H9 (cell line): Measurements from ENCODE around the gene MTNR1B. TPM values are rescaled to one million over a fixed set of nuclear protein-coding genes. Genes with fewer than 3 reads are reported as not detected.

Source experiments
- DNase-seq: peaks from one replicate; pipeline ENCODE4 v3.0.0-alpha.2; 2017
- H2AFZ ChIP-seq: one replicate; pipeline ENCODE4 v1.6.1; 2013; ENCODE audit warnings: mild to moderate bottlenecking, low read length, control low read depth, moderate library complexity
- H2AK5ac ChIP-seq: 2 replicates; pipeline ENCODE4 v1.6.1; 2013; ENCODE audit warnings: low read length, control low read depth, mixed read lengths; ENCODE audit not compliant: insufficient read length
- H2BK120ac ChIP-seq: one replicate; pipeline ENCODE4 v1.6.1; 2013; ENCODE audit warnings: low read depth, mild to moderate bottlenecking, low read length, control low read depth, inconsistent platforms; ENCODE audit not compliant: poor library complexity, severe bottlenecking
- H2BK12ac ChIP-seq: 2 replicates; pipeline ENCODE4 v1.6.1; 2013; ENCODE audit warnings: low read length, control low read depth, mixed read lengths, low read depth; ENCODE audit not compliant: insufficient read length
- H2BK15ac ChIP-seq: 2 replicates; pipeline ENCODE4 v1.6.1; 2013; ENCODE audit warnings: low read depth, low read length, control low read depth
- H2BK20ac ChIP-seq: one replicate; pipeline ENCODE4 v1.6.1; 2013; ENCODE audit warnings: low read depth, mild to moderate bottlenecking, low read length, control low read depth, inconsistent platforms; ENCODE audit not compliant: poor library complexity, severe bottlenecking
- H2BK5ac ChIP-seq: 2 replicates; pipeline ENCODE4 v1.6.1; 2013; ENCODE audit warnings: low read length, control low read depth, mixed read lengths; ENCODE audit not compliant: insufficient read length
- H3K14ac ChIP-seq: 2 replicates; pipeline ENCODE4 v1.6.1; 2013; ENCODE audit warnings: low read length, control low read depth; ENCODE audit not compliant: insufficient read depth
- H3K18ac ChIP-seq: 2 replicates; pipeline ENCODE4 v1.6.1; 2013; ENCODE audit warnings: low read depth, mild to moderate bottlenecking, mixed read lengths, low read length, control low read depth; ENCODE audit not compliant: insufficient read length
- H3K23ac ChIP-seq: 2 replicates; pipeline ENCODE4 v1.6.1; 2013; ENCODE audit warnings: low read length, control low read depth, mixed read lengths, low read depth; ENCODE audit not compliant: insufficient read length
- H3K23me2 ChIP-seq: 2 replicates; pipeline ENCODE4 v1.6.1; 2013; ENCODE audit warnings: low read depth, mild to moderate bottlenecking, mixed read lengths, low read length, control low read depth; ENCODE audit not compliant: insufficient read length, poor library complexity, severe bottlenecking
- H3K27ac ChIP-seq: 2 replicates; pipeline ENCODE4 v1.5.1; 2013; ENCODE audit warnings: low read length, control low read depth, mixed read lengths, low read depth; ENCODE audit not compliant: insufficient read length
- H3K27me3 ChIP-seq: 2 replicates; pipeline ENCODE4 v1.6.1; 2013; ENCODE audit warnings: low read length, control low read depth, inconsistent platforms; ENCODE audit not compliant: insufficient read depth
- H3K4ac ChIP-seq: 2 replicates; pipeline ENCODE4 v1.6.1; 2013; ENCODE audit warnings: low read depth, mild to moderate bottlenecking, control low read depth, inconsistent platforms, low read length, moderate library complexity
- H3K4me1 ChIP-seq: 2 replicates; pipeline ENCODE4 v1.6.1; 2013; ENCODE audit warnings: low read length, control low read depth, inconsistent platforms; ENCODE audit not compliant: insufficient read depth
- H3K4me2 ChIP-seq: 2 replicates; pipeline ENCODE4 v1.6.1; 2013; ENCODE audit warnings: low read length, control low read depth, mixed read lengths; ENCODE audit not compliant: insufficient read length, insufficient read depth
- H3K56ac ChIP-seq: 2 replicates; pipeline ENCODE4 v1.6.1; 2013; ENCODE audit warnings: low read depth, mild to moderate bottlenecking, mixed read lengths, low read length, control low read depth; ENCODE audit not compliant: insufficient read length
- H3K79me1 ChIP-seq: 2 replicates; pipeline ENCODE4 v1.6.1; 2013; ENCODE audit warnings: low read depth, mild to moderate bottlenecking, moderate library complexity, low read length, control low read depth, inconsistent platforms; ENCODE audit not compliant: insufficient read depth, poor library complexity, severe bottlenecking
- H3K79me2 ChIP-seq: 2 replicates; pipeline ENCODE4 v1.6.1; 2013; ENCODE audit warnings: low read length, control low read depth, inconsistent platforms; ENCODE audit not compliant: insufficient read depth
- H3K9ac ChIP-seq: 2 replicates; pipeline ENCODE4 v1.6.1; 2013; ENCODE audit warnings: low read length, control low read depth, mixed read lengths; ENCODE audit not compliant: insufficient read length; ENCODE audit errors: extremely low read depth
- H3K9me3 ChIP-seq: one replicate; pipeline ENCODE4 v1.6.1; 2013; ENCODE audit warnings: low read depth, low read length, inconsistent platforms; ENCODE audit not compliant: control insufficient read depth
- H3T11ph ChIP-seq: one replicate; pipeline ENCODE4 v1.6.1; 2013; ENCODE audit warnings: mild to moderate bottlenecking, low read length, control low read depth, inconsistent platforms
- H4K20me1 ChIP-seq: one replicate; pipeline ENCODE4 v1.6.1; 2013; ENCODE audit not compliant: control insufficient read depth, insufficient read length, insufficient read depth
- H4K5ac ChIP-seq: 2 replicates; pipeline ENCODE4 v1.6.1; 2013; ENCODE audit warnings: low read depth, mild to moderate bottlenecking, mixed read lengths, low read length, control low read depth; ENCODE audit not compliant: insufficient read length
- H4K8ac ChIP-seq: replicated peaks from 2 replicates; pipeline ENCODE4 v1.6.1; 2013; ENCODE audit warnings: low read length, control low read depth, mixed read lengths, low read depth; ENCODE audit not compliant: insufficient read length
- H4K91ac ChIP-seq: 2 replicates; pipeline ENCODE4 v1.6.1; 2013; ENCODE audit warnings: low read depth, mild to moderate bottlenecking, moderate library complexity, mixed read lengths, low read length, control low read depth; ENCODE audit not compliant: insufficient read length
- H3K27ac Mint-ChIP-seq, 3 experiments: 2 replicates in 2 of 3; 3 replicates in 1 of 3; pipeline ENCODE4 v1.8.0; 2020 to 2021; ENCODE audit warnings: mixed read lengths in 3 of 3, mild to moderate bottlenecking in 1 of 3, moderate library complexity in 1 of 3
- H3K27me3 Mint-ChIP-seq: 2 replicates; pipeline ENCODE4 v1.8.0; 2021; ENCODE audit warnings: low read depth, mild to moderate bottlenecking, moderate library complexity, mixed read lengths
- H3K36me3 Mint-ChIP-seq, 3 experiments: 2 replicates in 2 of 3; 3 replicates in 1 of 3; pipeline ENCODE4 v1.8.0; 2020 to 2021; ENCODE audit warnings: low read depth in 3 of 3, mixed read lengths in 3 of 3; ENCODE audit not compliant: insufficient read depth in 1 of 3
- H3K4me1 Mint-ChIP-seq, 2 experiments: 2 replicates each; pipeline ENCODE4 v1.8.0; 2020; ENCODE audit warnings: mixed read lengths in 2 of 2
- H3K4me3 Mint-ChIP-seq, 2 experiments: 2 replicates in 1 of 2; 3 replicates in 1 of 2; pipeline ENCODE4 v1.8.0; 2020 to 2021; ENCODE audit warnings: mild to moderate bottlenecking in 2 of 2, mixed read lengths in 2 of 2, moderate library complexity in 1 of 2
- H3K9me3 Mint-ChIP-seq, 2 experiments: 2 replicates in 1 of 2; 3 replicates in 1 of 2; pipeline ENCODE4 v1.8.0; 2020; ENCODE audit warnings: mild to moderate bottlenecking in 2 of 2, mixed read lengths in 2 of 2, moderate library complexity in 1 of 2
- CTCF ChIP-seq: fragments of 200-600 bp; sonication (generic); conservative IDR thresholded peaks from 3 replicates; pipeline ENCODE4 v1.8.0; 2021; ENCODE audit warnings: antibody characterized with exemption, mild to moderate bottlenecking
- WGBS: extraction: QIAGEN DNeasy Blood & Tissue Kit; methylation state at CpG from one replicate; pipeline ENCODE4 v1.1.7; 2013; ENCODE audit warnings: missing lambda C conversion rate, low lambda C conversion rate, mixed read lengths; ENCODE audit not compliant: insufficient read length; ENCODE audit errors: extremely low coverage; 5-methylcytosine and 5-hydroxymethylcytosine counted together
- total RNA-seq: library from RNA; stranded (reverse); gene quantifications from 2 replicates; pipeline ENCODE4 v1.2.1, GENCODE V29; 2021

MTNR1B gene
- total RNA-seq, 1 experiment from 2014 or later: not detected

DNA sequence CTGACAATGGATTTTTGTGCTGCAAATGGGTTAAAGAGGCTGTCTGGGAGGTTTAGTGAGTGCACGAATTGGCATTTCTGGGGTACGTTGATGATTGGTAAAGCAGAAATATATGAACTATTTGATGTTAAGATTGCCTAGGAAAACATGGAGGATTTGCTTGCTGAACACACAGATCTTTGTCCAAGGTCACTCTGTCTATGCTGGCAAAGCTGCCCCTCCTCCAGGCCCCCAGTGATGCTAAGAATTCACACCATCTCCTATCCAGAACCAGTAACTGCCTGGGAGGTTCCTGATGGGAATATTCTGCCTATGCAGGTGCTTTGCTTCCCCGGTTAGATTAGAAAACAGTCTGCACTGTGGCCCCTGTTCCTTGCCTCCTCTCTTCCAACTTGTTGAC, 5.8 kb downstream of the MTNR1B start:
- H3K79me1 ChIP-seq: no peaks in the 10 kb centered on the region
- no peak overlapping the region for H2BK5ac ChIP-seq
- no peaks in the 10 kb centered on the region for H3K79me2 ChIP-seq
- no peak overlapping the region for H2AFZ ChIP-seq
- WGBS: no CpG with 5 or more reads among the region's 3 CpGs
- no peaks in the 10 kb centered on the region for H3K4me1 Mint-ChIP-seq
- no peak overlapping the region for H3K56ac ChIP-seq
- no peak overlapping the region for H3K23ac ChIP-seq
- no peak overlapping the region for H4K5ac ChIP-seq
- no peak overlapping the region for H2AK5ac ChIP-seq
- no peak overlapping the region for H4K8ac ChIP-seq
- no peak overlapping the region for H2BK120ac ChIP-seq
- no peak overlapping the region for H2BK20ac ChIP-seq
- no peaks in the 10 kb centered on the region for H3K4me1 ChIP-seq
- H4K20me1 ChIP-seq: no peaks in the 10 kb centered on the region
- H3K4me2 ChIP-seq: no peak overlapping the region
- no peak overlapping the region for H3K18ac ChIP-seq
- H3K36me3 Mint-ChIP-seq: peaks cover 0 to 2% (median 0%) of the 10 kb centered on the region in 3 experiments; a peak in 1 of 7 replicates
- no peak overlapping the region for H3K14ac ChIP-seq
- H3K27ac Mint-ChIP-seq: no peak overlapping the region
- H3K27me3 ChIP-seq: peaks cover 3% of the 10 kb centered on the region; the same call in 1 of the 2 replicates
- peaks cover 14% of the 10 kb centered on the region for H3K27me3 Mint-ChIP-seq
- H3K9me3 Mint-ChIP-seq: peaks cover 0 to 2% of the 10 kb centered on the region in 2 experiments; a peak in 2 of 5 replicates
- H3K9me3 ChIP-seq: no peaks in the 10 kb centered on the region
- H2BK15ac ChIP-seq: no peak overlapping the region
- H2BK12ac ChIP-seq: no peak overlapping the region
- no peak for DNase-seq
- no peak overlapping the region for H3K4ac ChIP-seq
- H3T11ph ChIP-seq: no peak overlapping the region
- no peak overlapping the region for H3K4me3 Mint-ChIP-seq
- no peak overlapping the region for H3K27ac ChIP-seq
- no peak overlapping the region for H4K91ac ChIP-seq
- no peak overlapping the region for H3K9ac ChIP-seq
- no peak for TF ChIP-seq CTCF
- H3K23me2 ChIP-seq: no peaks in the 10 kb centered on the region
